Stomach (tissue), 9 donors: Measurements from ENCODE around the gene PRKG1. TPM values are rescaled to one million over a fixed set of nuclear protein-coding genes. Genes with fewer than 3 reads are reported as not detected.

Source experiments
- DNase-seq, 2 donors: peaks; one replicate each; pipeline versions ENCODE4 v3.0.0 to v3.0.0-alpha.2; 2013 to 2019
- H3K27ac ChIP-seq, 5 donors: fragments of 200-600 bp in 4 of 5; sonication (generic) in 4 of 5; one replicate each; pipeline ENCODE4 v1.5.1; 2013 to 2019; ENCODE audit warnings: mild to moderate bottlenecking in 1 of 5, moderate library complexity in 1 of 5
- H3K27me3 ChIP-seq, 3 donors: fragments of 200-600 bp; sonication (generic); one replicate each; pipeline ENCODE4 v1.5.1; 2017 to 2019; ENCODE audit warnings: mixed run types in 1 of 3
- H3K36me3 ChIP-seq, 4 donors: fragments of 200-600 bp; sonication (generic); 1 replicate in 3 of 4; 2 replicates in 1 of 4; pipeline ENCODE4 v1.5.1; 2016 to 2019
- H3K4me1 ChIP-seq, 4 donors: fragments of 200-600 bp; sonication (generic); one replicate each; pipeline ENCODE4 v1.5.1; 2016 to 2019
- H3K4me3 ChIP-seq, 4 donors: fragments of 200-600 bp; sonication (generic) in 3 of 4; one replicate each; pipeline ENCODE4 v1.5.1; 2016 to 2019; ENCODE audit warnings: mild to moderate bottlenecking in 1 of 4
- H3K9me3 ChIP-seq, 4 donors: fragments of 200-600 bp; sonication (generic); one replicate each; pipeline ENCODE4 v1.5.1; 2016 to 2019
- EP300 ChIP-seq: sonication (generic); formaldehyde crosslinking; IDR thresholded peaks from one replicate; pipeline ENCODE4 v1.6.1; 2017; ENCODE audit warnings: antibody characterized with exemption
- POLR2A ChIP-seq, 4 donors: fragments of 450-650 bp; IDR thresholded peaks; one replicate each; pipeline ENCODE4 v1.6.1; 2016; ENCODE audit warnings: antibody characterized with exemption in 4 of 4, control low read depth in 2 of 4, mild to moderate bottlenecking in 1 of 4, moderate library complexity in 1 of 4
- POLR2AphosphoS5 ChIP-seq, 3 donors: sonication (generic); formaldehyde crosslinking; IDR thresholded peaks; one replicate each; pipeline ENCODE4 v1.6.1; 2016; ENCODE audit warnings: antibody characterized with exemption in 3 of 3
- WGBS, 5 donors: extraction: QIAGEN DNeasy Blood & Tissue Kit in 3 of 5; methylation state at CpG; one replicate each; pipeline versions ENCODE4 v1.1.5 to v1.1.7; 2013 to 2018; 5-methylcytosine and 5-hydroxymethylcytosine counted together
- intact Hi-C: fragments of 100-400 bp; cut with DNase I; formaldehyde crosslinking; loops from one replicate; pipeline ENCODE4 v1.15.1; 2023; ENCODE audit warnings: low total_unique reads
- polyA plus RNA-seq, 3 donors: library from polyadenylated mRNA; stranded (reverse); fragments of 200-250 nt; gene quantifications; one replicate each; pipeline ENCODE4 v1.2.3, GENCODE V29; 2013
- total RNA-seq, 5 donors: library from RNA; depleted of rRNA; stranded (reverse); fragments of >200 nt; gene quantifications; one replicate each; pipeline versions ENCODE4 v1.1.0 to v1.2.3, GENCODE V29; 2014 to 2016
- TF ChIP-seq, protein P1 (sequence below), 7 experiments: fragments of 450-650 bp in 4 of 7; fragments of 200-600 bp in 3 of 7; sonication (generic) in 3 of 7; IDR thresholded peaks; one replicate each; pipeline ENCODE4 v1.5.1; 2016 to 2019; ENCODE audit warnings: antibody characterized with exemption in 7 of 7, control low read depth in 2 of 7, mild to moderate bottlenecking in 1 of 7
- donor health status: healthy with polysubstance abuse.
- donor health status: Bipolar disorder and iron deficiency.
- donor health status: healthy.

The PRKG1 gene
- total and polyA plus RNA-seq, 8 donors = 1.5 to 89.2 (median 14.3) TPM

DNA sequence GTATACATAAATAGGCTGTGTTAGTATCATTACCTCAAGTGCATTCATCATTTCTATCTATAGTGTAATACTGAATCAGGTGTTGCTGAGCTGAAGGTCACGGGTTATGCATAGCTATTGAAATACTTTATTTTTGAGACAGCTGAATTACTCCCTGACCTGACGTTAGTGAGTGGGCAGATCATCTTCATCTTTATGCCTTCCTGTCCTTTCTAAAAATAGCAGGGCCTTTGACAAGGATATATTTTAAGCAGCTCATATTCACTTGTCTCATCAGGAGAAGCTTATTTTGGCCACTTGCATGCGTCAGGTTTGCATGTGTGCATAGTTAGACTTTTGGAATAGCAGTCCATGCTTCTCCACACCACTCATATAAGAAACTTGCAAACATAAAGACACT lies 1176.2 kb downstream of the PRKG1 start:
- Histone ChIP-seq H3K36me3 (no peaks in the 10 kb centered on the region), H3K9me3 (no peaks in the 10 kb centered on the region), H3K27ac (no peak overlapping the region), H3K27me3 (no peaks in the 10 kb centered on the region), H3K4me1 (peaks cover 0 to 8% (median 2%) of the 10 kb centered on the region in 4 donors), H3K4me3 (no peak overlapping the region)
- WGBS, 5 donors = 75 to 86% (median 83%) methylated on average over 3 of the region's 3 CpGs
- TF ChIP-seq POLR2AphosphoS5 (IDR thresholded peaks at IDR 0.05) (no peak), EP300 (no peak), POLR2A (IDR thresholded peaks at IDR 0.05) (no peak)
- TF ChIP-seq, protein P1, sequence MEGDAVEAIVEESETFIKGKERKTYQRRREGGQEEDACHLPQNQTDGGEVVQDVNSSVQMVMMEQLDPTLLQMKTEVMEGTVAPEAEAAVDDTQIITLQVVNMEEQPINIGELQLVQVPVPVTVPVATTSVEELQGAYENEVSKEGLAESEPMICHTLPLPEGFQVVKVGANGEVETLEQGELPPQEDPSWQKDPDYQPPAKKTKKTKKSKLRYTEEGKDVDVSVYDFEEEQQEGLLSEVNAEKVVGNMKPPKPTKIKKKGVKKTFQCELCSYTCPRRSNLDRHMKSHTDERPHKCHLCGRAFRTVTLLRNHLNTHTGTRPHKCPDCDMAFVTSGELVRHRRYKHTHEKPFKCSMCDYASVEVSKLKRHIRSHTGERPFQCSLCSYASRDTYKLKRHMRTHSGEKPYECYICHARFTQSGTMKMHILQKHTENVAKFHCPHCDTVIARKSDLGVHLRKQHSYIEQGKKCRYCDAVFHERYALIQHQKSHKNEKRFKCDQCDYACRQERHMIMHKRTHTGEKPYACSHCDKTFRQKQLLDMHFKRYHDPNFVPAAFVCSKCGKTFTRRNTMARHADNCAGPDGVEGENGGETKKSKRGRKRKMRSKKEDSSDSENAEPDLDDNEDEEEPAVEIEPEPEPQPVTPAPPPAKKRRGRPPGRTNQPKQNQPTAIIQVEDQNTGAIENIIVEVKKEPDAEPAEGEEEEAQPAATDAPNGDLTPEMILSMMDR (IDR thresholded peaks at IDR 0.05) = no peak
- DNase-seq = no peak
- intact Hi-C loops = no loop called here

DNA sequence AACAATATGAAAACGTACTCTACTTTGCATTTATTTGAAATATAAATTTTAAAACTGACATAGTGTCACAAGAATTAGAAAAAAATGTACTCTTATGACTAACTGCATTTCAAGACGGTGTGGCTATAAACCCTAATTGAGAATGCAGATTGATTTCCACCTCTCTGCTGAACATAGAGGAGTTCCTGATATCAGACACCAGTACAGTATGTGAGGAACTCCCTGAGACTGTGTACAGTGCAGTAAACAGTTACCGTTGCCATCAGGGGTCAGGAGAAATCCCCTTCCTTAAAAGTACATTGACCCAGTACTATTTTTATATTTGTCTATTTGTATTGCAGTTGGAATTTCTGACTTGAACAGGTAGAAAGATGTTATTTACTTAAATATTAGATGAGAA lies 1178.0 kb downstream of the PRKG1 start:
- Histone ChIP-seq H3K4me1 (peaks cover 0 to 8% (median 2%) of the 10 kb centered on the region in 4 donors), H3K27me3 (no peaks in the 10 kb centered on the region), H3K27ac (no peak overlapping the region), H3K4me3 (no peak overlapping the region), H3K9me3 (no peaks in the 10 kb centered on the region), H3K36me3 (no peaks in the 10 kb centered on the region)
- DNase-seq = peak in 1 of 2 donors; percentile 10
- 53 to 62% (median 56%) methylated on average over 3 of the region's 3 CpGs for WGBS, 5 donors
- intact Hi-C loops = no loop called here
- TF ChIP-seq POLR2AphosphoS5 (IDR thresholded peaks at IDR 0.05) (no peak), EP300 (no peak), POLR2A (IDR thresholded peaks at IDR 0.05) (no peak)
- TF ChIP-seq, protein P1 (IDR thresholded peaks at IDR 0.05) = no peak

DNA sequence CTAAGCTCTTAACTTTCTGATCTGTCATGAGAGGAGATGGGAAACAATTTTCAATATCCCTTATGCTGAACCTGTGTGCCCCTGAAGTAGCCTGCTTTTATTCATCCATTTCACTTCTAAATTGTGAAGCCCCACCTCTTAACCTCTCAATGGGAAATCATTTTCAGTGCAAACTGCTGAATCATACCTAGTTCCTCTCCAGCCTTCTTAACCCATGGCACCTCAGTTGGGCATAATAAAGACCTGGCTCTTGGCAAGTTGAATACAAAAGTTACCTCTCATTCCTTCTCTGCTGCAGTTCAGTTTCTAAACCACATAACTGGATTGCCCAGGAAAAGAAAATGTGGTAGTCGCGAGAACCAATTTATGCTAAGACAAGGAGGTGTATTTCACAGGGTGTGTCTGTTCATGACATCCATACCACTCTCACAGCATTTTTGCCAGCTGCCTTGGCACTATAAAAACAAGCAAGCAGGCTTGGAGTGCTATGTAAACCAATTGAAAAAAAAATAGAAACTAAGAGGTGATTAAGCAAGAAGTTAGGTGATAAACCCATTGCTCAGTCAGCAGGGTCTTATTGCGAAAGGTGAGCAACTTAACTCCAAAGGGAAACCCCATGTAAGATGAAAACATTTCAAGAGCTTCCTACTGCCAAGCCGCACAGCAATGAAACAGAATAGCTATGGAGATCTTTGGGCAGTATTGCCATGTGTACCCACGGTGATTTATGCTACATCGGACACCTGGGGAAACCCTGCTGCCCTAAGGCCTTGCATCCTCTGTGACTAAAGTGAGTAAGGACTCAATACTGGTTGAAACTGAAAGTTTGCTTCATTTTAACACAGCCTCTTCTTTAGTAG lies 1182.8 kb downstream of the PRKG1 start:
- intact Hi-C loops = no loop called here
- 90 to 94% (median 91%) methylated on average over 6 of the region's 6 CpGs for WGBS, 5 donors
- H3K27ac ChIP-seq = no peak overlapping the region

DNA sequence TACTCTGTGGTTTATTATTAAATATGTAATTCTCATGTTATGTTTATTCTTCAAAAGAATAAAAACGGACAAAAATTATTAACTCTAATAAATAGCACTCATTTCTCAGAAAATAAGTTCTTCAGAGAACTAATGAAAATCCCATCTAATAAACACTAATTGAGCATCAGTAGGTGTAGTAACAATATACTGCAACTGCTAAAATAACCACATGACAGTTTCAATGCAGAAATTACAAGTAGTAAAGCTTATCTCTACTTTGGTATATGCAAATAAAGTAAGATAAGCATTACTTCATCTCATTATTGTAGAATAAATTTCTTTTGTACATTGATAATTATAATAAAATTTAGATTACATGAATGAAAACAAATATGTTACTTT lies 1183.4 kb downstream of the PRKG1 start:
- Histone ChIP-seq H3K27ac (no peak overlapping the region), H3K27me3 (no peaks in the 10 kb centered on the region), H3K9me3 (no peaks in the 10 kb centered on the region), H3K4me3 (no peak overlapping the region), H3K36me3 (no peaks in the 10 kb centered on the region), H3K4me1 (peaks cover 0 to 18% (median 4%) of the 10 kb centered on the region in 4 donors)
- no peak for DNase-seq
- 63 to 86% (median 74%) methylated on average over 1 of the region's 1 CpG for WGBS, 5 donors
- intact Hi-C loops = no loop called here
- TF ChIP-seq POLR2AphosphoS5 (IDR thresholded peaks at IDR 0.05) = no peak
- TF ChIP-seq POLR2A (IDR thresholded peaks at IDR 0.05) = no peak
- TF ChIP-seq, protein P1 (IDR thresholded peaks at IDR 0.05) = no peak
- no peak for TF ChIP-seq EP300

More for the DNA sequence above, 1182.8 kb downstream of the PRKG1 start:
- TF ChIP-seq POLR2AphosphoS5 (IDR thresholded peaks at IDR 0.05) = no peak
- TF ChIP-seq EP300 = no peak
- TF ChIP-seq POLR2A (IDR thresholded peaks at IDR 0.05) = no peak
- TF ChIP-seq, protein P1 (IDR thresholded peaks at IDR 0.05) = no peak
- no peak for DNase-seq
- Histone ChIP-seq H3K27me3 (no peaks in the 10 kb centered on the region), H3K9me3 (no peaks in the 10 kb centered on the region), H3K4me1 (peaks cover 0 to 18% (median 4%) of the 10 kb centered on the region in 4 donors), H3K4me3 (no peak overlapping the region), H3K36me3 (no peaks in the 10 kb centered on the region)
